Measurements from ENCODE around the gene SKAP1. TPM values are rescaled to one million over a fixed set of nuclear protein-coding genes. Genes with fewer than 3 reads are reported as not detected.

SKAP1 gene
- total RNA-seq, 4 donors from 2014 or later: 1.2 to 6.4 (median 4.9) TPM; not detected in 1

GRCh38 chr17:48409607-48410006, 20.4 kb downstream of the SKAP1 start:
- Histone ChIP-seq H3K27me3 (peaks cover 32% of the 10 kb centered on the region), H3K4me3 (no peak overlapping the region), H3K4me1 (peaks cover 0 to 5% (median 0%) of the 10 kb centered on the region in 4 donors), H3K36me3 (peaks cover 0 to 1% (median 0%) of the 10 kb centered on the region in 4 donors), H3K9me3 (no peaks in the 10 kb centered on the region), H3K27ac (no peak overlapping the region)
- intact Hi-C loops (cut with DNase I; ENCODE audit: low total_unique reads) (no loop called here), in situ Hi-C loops (cut with MboI; ENCODE audit: low pct_ligation_motif_present in 1 of 4, low pct_unique_long_range_greater_than_20kb in 1 of 4, low sequenced_read_pairs in 3 of 4) (no loop called here)
- TF ChIP-seq CTCF (IDR thresholded peaks at IDR 0.05) (no peak), POLR2AphosphoS5 (IDR thresholded peaks at IDR 0.05) (no peak), EP300 (IDR thresholded peaks at IDR 0.05; ENCODE audit: low read depth) (no peak), POLR2A (IDR thresholded peaks at IDR 0.05) (no peak)
- DNase-seq: no peak
- whole genome bisulfite sequencing, 2 donors (ENCODE audit: low coverage in 1 of 2): 89 to 94% methylated on average over 5 of the region's 5 CpGs

GRCh38 chr17:48406936-48407567, 23.0 kb downstream of the SKAP1 start:
- Histone ChIP-seq H3K36me3 (peaks cover 0 to 2% (median 0%) of the 10 kb centered on the region in 4 donors), H3K4me3 (no peak overlapping the region), H3K27ac (no peak overlapping the region), H3K9me3 (no peaks in the 10 kb centered on the region), H3K27me3 (peaks cover 41% of the 10 kb centered on the region), H3K4me1 (peaks cover 0 to 5% (median 0%) of the 10 kb centered on the region in 4 donors)
- 19 to 25% methylated on average over 2 to 3 of the region's 3 CpGs for WGBS, 2 donors (ENCODE audit: low coverage in 1 of 2)
- TF ChIP-seq EP300 (IDR thresholded peaks at IDR 0.05; ENCODE audit: low read depth) (no peak), POLR2A (IDR thresholded peaks at IDR 0.05) (no peak)
- in situ Hi-C loops (cut with MboI; ENCODE audit: low pct_ligation_motif_present in 1 of 4, low pct_unique_long_range_greater_than_20kb in 1 of 4, low sequenced_read_pairs in 3 of 4) (no loop called here), intact Hi-C loops (cut with DNase I; ENCODE audit: low total_unique reads) (no loop called here)
- no peak for DNase-seq

DNA sequence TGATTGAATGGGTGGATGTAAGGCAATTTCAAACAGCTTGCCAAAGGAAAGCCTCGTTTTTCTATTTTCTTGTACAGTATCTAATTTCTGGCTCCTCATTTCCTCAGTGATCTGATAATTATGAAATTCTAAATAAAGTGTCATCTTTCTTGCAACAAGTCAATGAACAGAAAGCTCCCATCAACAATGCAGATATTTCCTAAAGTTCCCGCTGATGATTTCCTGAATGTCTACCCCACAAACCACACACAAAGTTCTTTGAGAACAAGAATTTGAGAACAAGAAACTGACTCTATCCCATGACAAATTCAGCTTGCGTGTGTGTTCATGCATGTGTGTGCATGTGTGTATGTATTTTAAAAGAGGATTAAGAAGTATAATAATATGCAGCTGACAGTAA, 35.2 kb downstream of the SKAP1 start:
- TF ChIP-seq POLR2A (IDR thresholded peaks at IDR 0.05): no peak
- no peak for TF ChIP-seq EP300 (IDR thresholded peaks at IDR 0.05; ENCODE audit: low read depth)
- TF ChIP-seq CTCF (IDR thresholded peaks at IDR 0.05): no peak
- TF ChIP-seq POLR2AphosphoS5 (IDR thresholded peaks at IDR 0.05): no peak

GRCh38 chr17:48393283-48393682, 36.7 kb downstream of the SKAP1 start:
- no peak for DNase-seq
- peaks cover 0 to 13% (median 0%) of the 10 kb centered on the region in 4 donors for H3K4me1 ChIP-seq
- H3K27ac ChIP-seq: no peak overlapping the region
- peaks cover 15% of the 10 kb centered on the region for H3K27me3 ChIP-seq
- in situ Hi-C loops (cut with MboI; ENCODE audit: low pct_ligation_motif_present in 1 of 4, low pct_unique_long_range_greater_than_20kb in 1 of 4, low sequenced_read_pairs in 3 of 4): no loop called here
- TF ChIP-seq CTCF (IDR thresholded peaks at IDR 0.05): no peak
- no peaks in the 10 kb centered on the region for H3K36me3 ChIP-seq
- intact Hi-C loops (cut with DNase I; ENCODE audit: low total_unique reads): no loop called here
- no peak overlapping the region for H3K4me3 ChIP-seq
- no peaks in the 10 kb centered on the region for H3K9me3 ChIP-seq

More for the DNA sequence above, 35.2 kb downstream of the SKAP1 start:
- in situ Hi-C loops (cut with MboI; ENCODE audit: low pct_ligation_motif_present in 1 of 4, low pct_unique_long_range_greater_than_20kb in 1 of 4, low sequenced_read_pairs in 3 of 4): no loop called here
- Histone ChIP-seq H3K27ac (no peak overlapping the region), H3K36me3 (no peaks in the 10 kb centered on the region), H3K9me3 (no peaks in the 10 kb centered on the region), H3K27me3 (peaks cover 23% of the 10 kb centered on the region), H3K4me1 (peaks cover 0 to 13% (median 0%) of the 10 kb centered on the region in 4 donors), H3K4me3 (no peak overlapping the region)
- 78 to 80% methylated on average over 3 of the region's 3 CpGs for WGBS, 2 donors (ENCODE audit: low coverage in 1 of 2)
- intact Hi-C loops (cut with DNase I; ENCODE audit: low total_unique reads): no loop called here
- no peak for DNase-seq

- peaks cover 0 to 13% (median 0%) of the 10 kb centered on the region in 4 donors for H3K4me1 ChIP-seq
- H3K27me3 ChIP-seq: peaks cover 15% of the 10 kb centered on the region
- no peak overlapping the region for H3K27ac ChIP-seq
- WGBS, 2 donors (ENCODE audit: low coverage in 1 of 2): 43 to 60% methylated on average over 1 to 4 of the region's 4 CpGs
- in situ Hi-C loops (cut with MboI; ENCODE audit: low pct_ligation_motif_present in 1 of 4, low pct_unique_long_range_greater_than_20kb in 1 of 4, low sequenced_read_pairs in 3 of 4): no loop called here
- no peak for DNase-seq
- intact Hi-C loops (cut with DNase I; ENCODE audit: low total_unique reads): no loop called here
- no peaks in the 10 kb centered on the region for H3K36me3 ChIP-seq
- H3K4me3 ChIP-seq: no peak overlapping the region
- TF ChIP-seq CTCF (IDR thresholded peaks at IDR 0.05): no peak
- no peak for TF ChIP-seq EP300 (IDR thresholded peaks at IDR 0.05; ENCODE audit: low read depth)
- no peak for TF ChIP-seq POLR2A (IDR thresholded peaks at IDR 0.05)
- H3K9me3 ChIP-seq: no peaks in the 10 kb centered on the region
Measured at GRCh38 chr17:48392857-48393256, 37.2 kb downstream of the SKAP1 start.
